GM10847 (cell line): ENCODE results near the gene B9D2.

Experiments
- POLR2A ChIP-seq: IDR thresholded peaks from 2 replicates; pipeline ENCODE4 v1.6.1; 2011; ENCODE audit not compliant: insufficient read length; ENCODE audit errors: extremely low read depth

Gene B9D2

GRCh38 chr19:41364524-41365391 lies 809 bp upstream of the B9D2 start:
- no peak for TF ChIP-seq POLR2A

DNA sequence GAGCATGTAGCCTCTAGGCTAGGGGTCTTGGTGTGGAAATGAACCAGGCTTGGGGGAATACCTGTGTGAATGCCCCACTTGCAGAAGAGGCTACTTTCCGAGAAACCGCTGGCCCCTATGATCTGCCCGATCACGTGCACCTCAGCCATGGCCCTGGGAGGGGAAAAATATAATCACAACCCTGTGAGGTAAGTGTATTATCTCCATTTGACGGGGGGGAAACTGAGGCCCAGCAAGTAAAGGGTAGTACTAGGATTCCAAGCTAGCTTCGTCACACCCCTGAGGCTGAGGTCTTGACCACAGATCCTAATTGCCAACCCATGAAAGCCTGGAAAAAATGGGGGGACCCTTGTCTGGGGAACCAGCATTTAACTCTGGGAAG lies 587 bp downstream of the B9D2 start:
- TF ChIP-seq POLR2A, result no peak

DNA sequence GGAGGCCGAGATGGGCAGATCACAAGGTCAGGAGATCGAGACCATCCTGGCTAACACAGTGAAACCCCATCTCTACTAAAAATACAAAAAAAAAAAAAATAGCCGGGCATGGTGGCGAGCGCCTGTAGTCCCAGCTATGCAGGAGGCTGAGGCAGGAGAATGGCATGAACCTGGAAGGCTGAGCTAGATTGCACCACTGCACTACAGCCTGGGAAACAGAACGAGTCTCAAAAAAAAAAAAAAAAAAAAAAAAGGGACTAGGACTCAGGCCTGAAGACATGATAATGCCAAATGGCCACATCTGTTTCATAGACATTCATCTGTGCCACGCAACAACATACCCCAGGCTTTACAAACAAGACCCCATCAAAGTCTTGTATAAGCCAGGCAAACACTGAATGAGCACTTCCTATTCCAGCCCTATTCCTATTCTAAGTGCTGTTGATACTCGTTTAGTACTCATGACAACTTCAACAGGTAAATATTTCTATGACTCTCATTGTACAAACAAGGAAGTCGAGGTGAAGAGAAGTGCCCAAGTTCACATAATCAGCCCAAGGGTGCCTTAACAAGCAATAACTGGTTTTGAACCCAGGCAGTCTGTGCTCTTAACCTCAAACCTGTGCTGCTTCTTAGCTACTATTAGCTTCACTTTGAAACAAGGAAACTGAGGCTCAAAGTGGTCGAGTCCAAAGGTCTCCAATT lies 1.7 kb downstream of the B9D2 start:
- TF ChIP-seq POLR2A, result no peak

- TF ChIP-seq POLR2A, result no peak
Measured at GRCh38 chr19:41359741-41360140, 4.2 kb downstream of the B9D2 start.

DNA sequence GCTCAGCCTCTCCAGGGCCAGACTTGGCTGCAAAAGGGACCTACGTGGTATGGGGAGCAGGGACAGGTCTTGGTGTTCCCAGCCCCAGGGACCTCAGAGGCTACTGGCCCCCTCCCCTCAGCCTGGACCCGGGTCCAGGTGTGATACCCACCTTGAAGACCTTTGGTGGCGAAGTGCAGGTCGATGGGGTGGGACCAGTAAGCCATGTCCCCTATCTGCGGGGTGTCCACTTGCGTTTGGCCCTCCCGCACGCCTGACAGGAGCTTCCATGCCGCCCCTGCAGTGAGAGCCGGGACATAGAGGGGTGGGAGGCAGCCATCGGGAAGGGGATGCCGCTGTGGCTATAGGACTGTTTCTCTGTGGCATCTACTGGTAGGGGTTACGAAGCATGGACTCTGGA lies 6.2 kb downstream of the B9D2 start:
- no peak for TF ChIP-seq POLR2A

- no peak for TF ChIP-seq POLR2A
Measured at GRCh38 chr19:41356984-41357739, 6.8 kb downstream of the B9D2 start.

DNA sequence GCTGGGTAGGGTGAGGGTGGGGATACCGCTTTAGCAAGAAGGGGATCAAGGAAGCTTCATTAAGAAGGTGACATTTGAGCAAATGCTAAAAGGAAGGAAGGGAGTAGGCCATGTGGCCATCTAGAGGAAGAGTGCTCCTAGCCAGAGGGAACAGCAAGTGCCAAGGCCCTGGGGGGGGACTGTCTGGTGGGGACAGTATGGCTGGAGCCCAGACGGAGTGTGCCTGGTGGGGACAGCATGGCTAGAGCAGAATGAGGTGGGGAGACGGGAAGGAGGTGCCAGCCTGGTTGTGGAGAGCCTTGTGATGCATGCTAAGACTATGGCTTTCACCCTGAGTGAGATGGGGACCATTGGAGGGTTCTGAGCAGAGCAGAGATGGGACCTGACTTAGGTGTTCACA lies 8.1 kb downstream of the B9D2 start:
- TF ChIP-seq POLR2A, result no peak

GRCh38 chr19:41355035-41355434 lies 8.9 kb downstream of the B9D2 start:
- TF ChIP-seq POLR2A, result no peak

DNA sequence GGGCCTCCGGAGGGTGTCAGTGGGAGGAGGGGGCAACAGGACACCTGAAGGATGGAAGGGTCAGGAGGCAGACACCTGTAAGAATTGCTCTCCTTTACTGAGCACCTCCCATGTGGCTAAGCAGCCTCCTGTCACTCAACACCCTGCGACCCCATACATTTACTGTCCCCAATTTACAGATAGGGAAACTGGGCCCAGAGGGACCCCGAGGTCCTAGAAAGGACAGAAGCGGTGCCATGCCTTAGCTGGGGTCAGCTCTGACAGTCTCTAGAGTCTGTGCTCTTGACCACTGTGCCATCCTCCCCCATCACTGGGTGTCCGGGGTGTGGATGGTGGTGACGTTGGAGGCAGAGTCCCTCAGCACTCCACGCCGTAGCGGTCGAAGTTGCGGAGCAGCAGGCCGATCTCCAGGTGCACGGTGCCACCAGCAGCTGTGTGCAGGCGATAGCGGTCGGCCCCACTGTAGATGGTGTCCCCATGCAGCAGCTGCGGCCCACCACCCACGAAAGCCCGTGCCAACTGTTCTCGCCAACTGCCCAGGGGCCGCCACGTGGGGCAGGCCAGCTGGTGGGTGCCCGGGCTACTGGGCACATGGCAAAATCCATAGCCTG lies 9.5 kb downstream of the B9D2 start:
- TF ChIP-seq POLR2A, result no peak

GRCh38 chr19:41353466-41354342 lies 10.2 kb downstream of the B9D2 start, which contains the start of gene TGFB1:
TGFB1 (minus strand) TSS chr19:41353922; CDS start chr19:41353044, 878 bp downstream.
- TF ChIP-seq POLR2A, result peak; percentile 93

DNA sequence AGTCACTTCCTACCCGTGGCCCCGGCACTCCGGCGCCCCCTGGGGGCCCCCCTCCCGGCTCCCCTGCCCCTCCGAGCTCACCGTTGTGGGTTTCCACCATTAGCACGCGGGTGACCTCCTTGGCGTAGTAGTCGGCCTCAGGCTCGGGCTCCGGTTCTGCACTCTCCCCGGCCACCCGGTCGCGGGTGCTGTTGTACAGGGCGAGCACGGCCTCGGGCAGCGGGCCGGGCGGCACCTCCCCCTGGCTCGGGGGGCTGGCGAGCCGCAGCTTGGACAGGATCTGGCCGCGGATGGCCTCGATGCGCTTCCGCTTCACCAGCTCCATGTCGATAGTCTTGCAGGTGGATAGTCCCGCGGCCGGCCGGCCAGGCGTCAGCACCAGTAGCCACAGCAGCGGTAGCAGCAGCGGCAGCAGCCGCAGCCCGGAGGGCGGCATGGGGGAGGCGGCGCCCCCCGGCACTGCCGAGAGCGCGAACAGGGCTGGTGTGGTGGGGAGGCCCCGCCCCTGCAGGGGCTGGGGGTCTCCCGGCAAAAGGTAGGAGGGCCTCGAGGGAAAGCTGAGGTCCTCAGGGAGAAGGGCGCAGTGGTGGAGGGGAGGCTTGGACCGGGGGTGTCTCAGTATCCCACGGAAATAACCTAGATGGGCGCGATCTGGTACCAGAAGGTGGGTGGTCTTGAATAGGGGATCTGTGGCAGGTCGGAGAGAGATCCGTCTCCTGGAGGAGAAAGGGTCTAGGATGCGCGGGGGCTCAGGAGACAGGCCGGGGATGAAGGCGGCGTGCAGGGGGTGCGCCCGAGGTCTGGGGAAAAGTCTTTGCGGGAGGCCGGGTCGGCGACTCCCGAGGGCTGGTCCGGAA lies 11.1 kb downstream of the B9D2 start:
- peak; percentile 25 for TF ChIP-seq POLR2A

DNA sequence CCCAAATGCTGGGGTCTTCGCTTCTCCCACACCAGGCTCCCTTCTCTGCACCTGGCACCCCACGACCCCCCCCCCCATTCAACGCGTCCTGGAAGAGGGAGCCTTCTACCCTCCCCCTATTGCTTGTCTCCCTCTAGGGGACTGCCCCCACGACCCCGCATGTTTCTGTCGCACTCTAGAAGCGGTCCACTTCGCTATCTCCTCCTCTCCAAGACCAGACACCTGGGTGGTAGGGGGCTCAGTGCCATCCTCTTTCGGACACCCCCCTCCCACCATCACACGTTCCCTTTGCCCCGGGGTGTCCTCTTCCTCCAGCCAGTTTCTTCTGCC lies 11.7 kb downstream of the B9D2 start:
- TF ChIP-seq POLR2A, result no peak

GRCh38 chr19:41351339-41352245 lies 12.4 kb downstream of the B9D2 start:
- peak; percentile 61 for TF ChIP-seq POLR2A
